GM12874 (cell line): ENCODE measurements around the gene CDH23.

ENCODE experiments used
- CTCF ChIP-seq: IDR thresholded peaks from 2 replicates; pipeline ENCODE4 v1.5.1; 2011; ENCODE audit warnings: low read depth, mild to moderate bottlenecking, control low read depth, low read length, moderate library complexity; ENCODE audit not compliant: insufficient read depth

Gene CDH23

GRCh38 chr10:71623098-71623985, 226.6 kb downstream of the CDH23 start:
- 0 out of 2 replicates have a peak, but pooled peaks have one; percentile 10 for TF ChIP-seq CTCF

GRCh38 chr10:71623986-71624291, 227.2 kb downstream of the CDH23 start:
- no peak for TF ChIP-seq CTCF

GRCh38 chr10:71625445-71626175, 228.9 kb downstream of the CDH23 start:
- TF ChIP-seq CTCF, result no peak

GRCh38 chr10:71627230-71627939, 230.7 kb downstream of the CDH23 start:
- no peak for TF ChIP-seq CTCF

- TF ChIP-seq CTCF, result no peak
Observed at GRCh38 chr10:71627956-71628355, 231.2 kb downstream of the CDH23 start.

- TF ChIP-seq CTCF, result no peak
Observed at GRCh38 chr10:71629131-71629530, 232.4 kb downstream of the CDH23 start.

- no peak for TF ChIP-seq CTCF
Observed at GRCh38 chr10:71630168-71630567, 233.4 kb downstream of the CDH23 start.
